HCT116 (cell line): Measurements from ENCODE around the gene TOX2. TPM values are rescaled to one million over a fixed set of nuclear protein-coding genes. Genes with fewer than 3 reads are reported as not detected.

ENCODE experiments used
- ATAC-seq: fragments of 200-7000 bp; cut with Tn5 transposase; 2 replicates; pipeline ENCODE4 v1.9.1; 2020; ENCODE audit warnings: mild to moderate bottlenecking, moderate library complexity
- BruUV-seq: library from RNA; stranded (reverse); fragments of 400-500 nt; replicated peaks from 2 replicates; lab custom pipeline; 2021; lab: Mats Ljungman, UMichigan
- CTCF ChIA-PET: fragments of 300-600 bp; sonication (Branson Sonifier 250); formaldehyde crosslinking; loops from one replicate; lab custom pipeline; 2021; ENCODE audit warnings: antibody characterized with exemption; lab: Charles Lee
- POLR2A ChIA-PET: fragments of 300-600, 350-600 bp; sonication (Branson Sonifier 250); formaldehyde crosslinking; loops from one replicate; lab custom pipeline; 2021; ENCODE audit warnings: antibody characterized with exemption; lab: Charles Lee
- RAD21 ChIA-PET, 2 experiments: fragments of 300-600 bp; sonication (Branson Sonifier 250); formaldehyde crosslinking; loops; one replicate each; lab custom pipeline; 2023; ENCODE audit warnings: low total read pairs in 2 of 2; ENCODE audit not compliant: uncharacterized antibody in 2 of 2, unreplicated experiment in 2 of 2, low non-redundant PET in 1 of 2; lab: Charles Lee
- DNase-seq: peaks from one replicate; pipeline ENCODE4 v3.0.0-alpha.2; 2010; ENCODE audit warnings: low read depth, low spot score
- H2AFZ ChIP-seq: fragments of 200-600 bp; shearing (Covaris generic), sonication (generic); 2 replicates; pipeline ENCODE4 v1.6.1; 2017; ENCODE audit warnings: low read depth, mixed run types, mixed read lengths, antibody characterized with exemption, low read length; ENCODE audit not compliant: poor library complexity, severe bottlenecking
- H3K27ac ChIP-seq: 2 replicates; pipeline ENCODE4 v1.5.1; 2012; ENCODE audit warnings: low read depth, low read length
- H3K27me3 ChIP-seq: fragments of 200-600 bp; sonication (generic); 2 replicates; pipeline ENCODE4 v1.6.1; 2016; ENCODE audit warnings: mixed run types, low read length, mixed read lengths; ENCODE audit not compliant: insufficient read depth
- H3K36me3 ChIP-seq, 2 experiments: fragments of 200-500 bp in 1 of 2; fragments of 200-600 bp in 1 of 2; sonication (Bioruptor generic) in 1 of 2; sonication (generic) in 1 of 2; 2 replicates each; pipeline versions ENCODE4 v1.5.1 to v1.6.1; 2014 to 2016; ENCODE audit warnings: low read length in 2 of 2, inconsistent platforms in 1 of 2, mixed read lengths in 1 of 2, mixed run types in 1 of 2; ENCODE audit not compliant: insufficient read depth in 2 of 2, control insufficient read depth in 1 of 2
- H3K4me1 ChIP-seq, 2 experiments: fragments of 200-600 bp in 1 of 2; sonication (generic) in 1 of 2; 2 replicates each; pipeline versions ENCODE4 v1.5.1 to v1.6.1; 2012 to 2017; ENCODE audit warnings: low read length in 2 of 2, inconsistent platforms in 1 of 2, mild to moderate bottlenecking in 1 of 2, mixed read lengths in 1 of 2, mixed run types in 1 of 2, moderate library complexity in 1 of 2; ENCODE audit not compliant: insufficient read depth in 2 of 2, control insufficient read depth in 1 of 2
- H3K4me2 ChIP-seq: fragments of 200-600 bp; sonication (generic); 2 replicates; pipeline ENCODE4 v1.6.1; 2017; ENCODE audit warnings: mixed run types, low read length, mixed read lengths
- H3K4me3 ChIP-seq, 2 experiments: fragments of 200-600 bp in 1 of 2; sonication (generic) in 1 of 2; replicated peaks in 1 of 2; 2 replicates each; pipeline ENCODE4 v1.5.1; 2011 to 2016; ENCODE audit warnings: low read length in 2 of 2, control low read depth in 1 of 2, low read depth in 1 of 2, mild to moderate bottlenecking in 1 of 2, mixed read lengths in 1 of 2, mixed run types in 1 of 2
- H3K79me2 ChIP-seq: fragments of 200-600 bp; sonication (generic); 2 replicates; pipeline ENCODE4 v1.6.1; 2017; ENCODE audit warnings: mild to moderate bottlenecking, mixed run types, low read length, moderate library complexity, mixed read lengths; ENCODE audit not compliant: insufficient read depth
- H3K9ac ChIP-seq: fragments of 200-600 bp; sonication (generic); 2 replicates; pipeline ENCODE4 v1.6.1; 2016; ENCODE audit warnings: low read length, mixed read lengths
- H3K9me2 ChIP-seq: fragments of 200-600 bp; sonication (generic), shearing (Covaris generic); 2 replicates; pipeline ENCODE4 v1.6.1; 2017; ENCODE audit warnings: mixed run types, mild to moderate bottlenecking, moderate library complexity; ENCODE audit not compliant: insufficient read depth
- H3K9me3 ChIP-seq, 2 experiments: fragments of 200-500 bp in 1 of 2; fragments of 200-600 bp in 1 of 2; sonication (Bioruptor generic) in 1 of 2; sonication (generic) in 1 of 2; 2 replicates each; pipeline ENCODE4 v1.6.1; 2014 to 2017; ENCODE audit warnings: low read length in 2 of 2, mixed read lengths in 2 of 2, inconsistent platforms in 1 of 2, low read depth in 1 of 2, mild to moderate bottlenecking in 1 of 2, mixed run types in 1 of 2, moderate library complexity in 1 of 2; ENCODE audit not compliant: control insufficient read depth in 1 of 2, insufficient read depth in 1 of 2
- H4K20me1 ChIP-seq: fragments of 200-600 bp; sonication (generic), shearing (Covaris generic); 2 replicates; pipeline ENCODE4 v1.6.1; 2017; ENCODE audit warnings: mixed run types, mild to moderate bottlenecking, moderate library complexity; ENCODE audit not compliant: insufficient read depth
- CEBPB ChIP-seq: IDR thresholded peaks from 2 replicates; pipeline ENCODE4 v1.6.1; 2012; ENCODE audit warnings: low read depth
- CTCF ChIP-seq, 3 experiments: fragments of 200-600 bp in 1 of 3; sonication (generic) in 1 of 3; IDR thresholded peaks in 2 of 3; conservative IDR thresholded peaks in 1 of 3; 2 replicates each; pipeline ENCODE4 v1.5.1; 2012 to 2017; ENCODE audit warnings: low read depth in 2 of 3, low read length in 2 of 3, antibody characterized with exemption in 1 of 3, borderline replicate concordance in 1 of 3, control low read depth in 1 of 3, mild to moderate bottlenecking in 1 of 3, mixed read lengths in 1 of 3, mixed run types in 1 of 3, moderate library complexity in 1 of 3; ENCODE audit not compliant: insufficient read depth in 1 of 3
- ELF1 ChIP-seq: IDR thresholded peaks from 2 replicates; pipeline ENCODE4 v1.6.1; 2012; ENCODE audit warnings: low read depth, borderline replicate concordance
- JUND ChIP-seq: IDR thresholded peaks from 2 replicates; pipeline ENCODE4 v1.6.1; 2012
- POLR2AphosphoS5 ChIP-seq: IDR thresholded peaks from 2 replicates; pipeline ENCODE4 v1.6.1; 2011; ENCODE audit warnings: mild to moderate bottlenecking, low read depth, low read length, moderate library complexity
- REST ChIP-seq: IDR thresholded peaks from 2 replicates; pipeline ENCODE4 v1.6.1; 2012; ENCODE audit warnings: low read depth
- SRF ChIP-seq: IDR thresholded peaks from 2 replicates; pipeline ENCODE4 v1.6.1; 2012; ENCODE audit warnings: low read depth
- YY1 ChIP-seq: IDR thresholded peaks from 2 replicates; pipeline ENCODE4 v1.6.1; 2011; ENCODE audit warnings: low read length, low read depth, moderate library complexity, mild to moderate bottlenecking; ENCODE audit not compliant: insufficient replicate concordance; ENCODE audit errors: extremely low read depth
- ZNF274 ChIP-seq: fragments of 200-500 bp; sonication (Bioruptor generic); IDR thresholded peaks from 2 replicates; pipeline ENCODE4 v1.6.1; 2014; ENCODE audit warnings: mild to moderate bottlenecking, low read depth, low read length, inconsistent platforms
- intact Hi-C: fragments of 100-400 bp; cut with micrococcal nuclease; formaldehyde crosslinking; loops from 2 replicates; pipeline ENCODE4 v1.10.0; 2022
- total RNA-seq: library from RNA; stranded (reverse); gene quantifications from one replicate; pipeline ENCODE4 v1.2.1, GENCODE V29; 2021; ENCODE audit not compliant: unreplicated experiment

The TOX2 gene
- total RNA-seq, 1 experiment from 2014 or later, result 39.6 TPM

- H3K9me2 ChIP-seq, result no peaks in the 10 kb centered on the region
- ChIA-PET POLR2A (interaction anchor here (0.6 kb wide), 1 partner anchor 215 kb away, joined by 3 read pairs; no protein-coding TSS in a partner anchor), CTCF (no interaction called here), RAD21 (no interaction called here)
- BruUV-seq, result no TSS peak
- H3K4me2 ChIP-seq, result no peak overlapping the region
- no peaks in the 10 kb centered on the region for H4K20me1 ChIP-seq
- H3K79me2 ChIP-seq, result peaks cover 50% of the 10 kb centered on the region
- no peaks in the 10 kb centered on the region for H3K9me3 ChIP-seq
- intact Hi-C loops, result no loop called here
- no peak for TF ChIP-seq SRF
- TF ChIP-seq POLR2AphosphoS5, result no peak
- no peak for TF ChIP-seq YY1
- no peak for TF ChIP-seq JUND
- no peak for TF ChIP-seq CTCF (IDR thresholded peaks at IDR 0.05 in 2 of 3, conservative IDR thresholded peaks at IDR 0.05 in 1 of 3; ENCODE audit: borderline replicate concordance in 1 of 3, insufficient read depth in 1 of 3, low read depth in 2 of 3, low read length in 2 of 3)
- TF ChIP-seq ELF1, result no peak
- no peak for TF ChIP-seq CEBPB
- TF ChIP-seq ZNF274, result no peak
- no peak for TF ChIP-seq REST
- DNase-seq, result no peak
- H3K4me1 ChIP-seq, result peaks cover 28 to 40% of the 10 kb centered on the region in 2 experiments
- H2AFZ ChIP-seq, result no peak overlapping the region
- no peaks in the 10 kb centered on the region for H3K27me3 ChIP-seq
- no peak overlapping the region for H3K27ac ChIP-seq
- H3K36me3 ChIP-seq, result no peaks in the 10 kb centered on the region
- H3K9ac ChIP-seq, result no peak overlapping the region
- ATAC-seq, result no peak
- no peak overlapping the region for H3K4me3 ChIP-seq
These were observed 6.7 kb downstream of the TOX2 start for GRCh38 chr20:43921227-43921780.
